Pulmonary artery endothelial cell (primary cell): ENCODE data around the gene ARSB. TPM values are rescaled to one million over a fixed set of nuclear protein-coding genes. Genes with fewer than 3 reads are reported as not detected.

Experiments used
- DNase-seq: peaks from one replicate; pipeline ENCODE4 v3.0.0-alpha.2; 2011; ENCODE audit warnings: low read depth, low spot score
- total RNA-seq: library from RNA; depleted of rRNA; stranded (reverse); fragments of >200 nt; gene quantifications from 2 replicates; pipeline ENCODE4 v1.2.3, GENCODE V29; 2014

Gene ARSB
- total RNA-seq, 1 donor from 2014 or later = 10.4 TPM

DNA sequence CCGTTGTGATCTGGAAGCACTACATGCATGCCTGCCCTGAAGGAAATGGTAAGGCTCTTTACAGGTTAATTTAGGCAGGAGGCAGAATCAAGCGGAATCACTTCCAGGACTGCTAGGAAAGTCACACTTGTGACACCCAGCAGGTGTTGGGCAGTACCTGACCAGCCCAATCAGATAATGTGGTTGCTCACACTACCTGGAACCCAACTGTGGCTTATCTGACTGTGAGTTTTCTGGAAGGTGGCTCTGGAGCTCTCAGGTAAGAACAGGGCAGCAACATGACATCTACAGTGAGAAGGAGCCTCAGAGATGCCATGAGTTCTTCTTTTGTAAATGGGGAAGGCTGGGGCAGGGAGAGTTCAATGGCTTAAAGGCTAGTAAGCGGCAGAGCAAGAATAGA is 146.4 kb downstream of the ARSB start:
- no peak for DNase-seq

DNA sequence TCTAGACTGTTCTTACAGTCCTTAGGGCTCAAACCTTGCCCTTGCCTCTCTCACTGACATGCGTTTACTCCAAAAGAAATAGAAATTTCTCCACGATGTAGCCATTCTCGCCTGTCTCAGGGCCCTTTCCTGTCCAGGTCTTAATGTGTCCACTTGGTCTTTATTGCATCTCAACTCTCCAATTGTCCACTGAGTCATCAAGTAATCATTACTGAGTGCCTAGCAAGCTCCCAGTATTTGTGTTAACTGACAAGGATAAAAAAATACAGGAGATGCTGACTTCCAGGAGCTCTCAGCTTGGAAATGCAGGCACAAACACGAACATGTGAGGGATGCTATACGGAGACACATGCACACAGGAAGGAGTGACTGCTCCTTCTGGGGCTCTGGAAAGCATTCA is 147.3 kb downstream of the ARSB start:
- no peak for DNase-seq

DNA sequence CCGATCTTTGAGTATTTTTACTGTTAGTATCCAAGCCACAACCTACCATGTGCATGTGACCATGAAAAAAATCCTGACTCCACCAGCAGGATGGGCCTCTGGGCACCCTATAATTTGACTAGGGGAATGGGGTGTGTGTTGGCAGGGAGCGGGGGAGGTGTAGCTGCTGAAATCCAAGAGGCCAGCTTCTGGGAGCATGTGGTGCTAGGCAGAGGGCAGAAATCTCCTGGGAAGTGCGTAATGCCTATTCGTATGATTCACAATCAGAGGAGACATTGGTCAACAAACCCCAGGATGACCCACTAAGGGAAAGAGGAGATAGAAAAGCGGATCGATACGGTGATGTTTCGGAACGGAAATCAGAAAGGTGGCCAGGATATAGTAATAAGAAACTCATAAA is 149.9 kb downstream of the ARSB start:
- DNase-seq = no peak

DNA sequence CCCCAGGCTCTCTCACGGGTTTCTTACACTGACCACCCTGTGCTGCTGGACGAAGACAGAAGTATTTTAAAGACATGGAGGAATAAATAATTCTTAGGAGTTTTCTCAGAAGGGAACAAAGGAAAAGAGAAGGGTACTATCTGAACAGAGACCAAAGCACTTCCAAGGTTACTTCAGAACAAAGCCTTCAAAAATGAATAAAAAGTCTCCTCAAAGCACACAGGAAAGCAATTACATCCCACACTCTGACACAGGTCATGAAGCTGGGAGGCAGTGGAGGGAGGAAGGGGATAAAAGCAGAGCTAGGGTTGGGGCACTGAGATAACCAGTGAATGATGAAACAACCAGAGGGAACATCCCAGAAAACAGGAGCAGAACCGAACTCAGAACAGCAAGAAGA is 151.8 kb downstream of the ARSB start:
- no peak for DNase-seq

DNA sequence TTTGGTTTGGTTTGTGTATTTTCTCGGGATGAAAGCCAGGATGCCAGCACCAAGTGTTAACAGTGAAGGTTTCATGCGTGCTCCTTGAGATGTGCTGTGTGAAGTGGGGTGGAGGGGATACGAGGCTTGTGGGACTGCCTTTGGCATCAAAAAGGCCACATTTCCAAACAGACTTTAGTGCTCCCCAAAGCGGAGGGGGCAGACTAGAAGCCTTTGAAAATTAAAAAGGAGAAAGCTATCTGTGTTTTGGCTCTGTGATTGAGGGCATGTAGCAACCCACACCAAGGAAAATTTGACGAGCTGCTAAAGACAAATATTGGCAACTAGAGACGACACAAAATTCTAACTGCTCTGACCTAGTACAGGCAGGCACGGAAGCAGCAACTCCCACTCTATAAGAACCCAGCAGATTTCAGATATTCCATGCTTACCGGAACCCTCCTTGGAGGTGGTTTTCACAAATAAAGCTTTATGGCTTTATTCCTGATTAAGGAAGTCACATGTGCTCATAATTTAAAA is 154.5 kb downstream of the ARSB start:
- DNase-seq = no peak

DNA sequence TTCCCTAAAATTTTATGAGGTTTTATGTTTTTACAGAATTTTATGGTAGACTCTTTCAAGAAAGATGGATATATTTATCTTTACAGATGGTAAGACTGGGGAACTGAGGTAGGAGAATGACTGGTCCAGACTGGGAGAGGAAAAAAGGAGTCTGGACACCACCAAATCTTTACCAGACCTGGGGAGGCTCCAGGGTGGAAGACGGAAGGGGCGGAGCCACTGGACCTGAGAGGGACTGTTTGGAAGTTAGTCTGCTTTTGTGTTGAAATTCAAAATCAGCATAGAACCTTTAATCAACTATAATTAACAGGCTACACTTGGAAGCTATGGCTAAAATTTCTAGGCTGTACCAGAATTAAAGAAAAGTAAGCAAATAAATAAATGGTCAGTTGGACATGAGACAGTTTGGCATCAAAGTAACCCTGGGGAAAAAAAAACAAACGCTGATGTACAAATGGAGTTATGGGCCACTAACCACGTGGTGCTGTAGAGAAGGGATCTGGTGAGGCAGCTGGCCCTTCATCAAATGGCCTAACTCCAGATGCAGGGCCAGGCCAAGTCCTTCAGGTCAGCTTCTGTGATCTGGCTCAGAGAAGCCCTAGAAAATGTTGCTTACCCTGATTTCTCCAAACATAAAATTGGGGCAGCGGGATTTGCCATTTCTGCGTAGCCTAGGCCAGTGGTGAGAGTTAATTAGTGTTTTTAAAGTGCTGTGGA is 155.1 kb downstream of the ARSB start:
- DNase-seq = no peak

DNA sequence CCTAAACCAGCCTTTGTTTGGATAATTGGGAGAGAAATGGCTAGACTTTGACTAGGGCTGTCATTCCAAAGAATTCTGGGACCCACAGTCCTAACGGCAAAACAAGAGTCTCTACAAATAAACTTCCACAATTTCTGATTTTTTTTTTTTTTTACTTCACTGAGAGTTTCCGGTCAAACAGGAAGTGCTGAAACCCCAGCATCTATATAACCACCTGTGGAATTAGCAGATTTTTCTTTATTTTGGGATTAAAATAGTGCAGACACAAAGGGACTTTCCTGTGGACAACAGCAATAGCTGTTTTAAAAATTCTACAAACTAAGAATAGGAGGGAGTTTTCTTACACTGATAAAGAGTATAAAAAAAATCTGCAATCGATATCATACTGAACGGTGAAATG is 157.4 kb downstream of the ARSB start:
- DNase-seq = no peak

DNA sequence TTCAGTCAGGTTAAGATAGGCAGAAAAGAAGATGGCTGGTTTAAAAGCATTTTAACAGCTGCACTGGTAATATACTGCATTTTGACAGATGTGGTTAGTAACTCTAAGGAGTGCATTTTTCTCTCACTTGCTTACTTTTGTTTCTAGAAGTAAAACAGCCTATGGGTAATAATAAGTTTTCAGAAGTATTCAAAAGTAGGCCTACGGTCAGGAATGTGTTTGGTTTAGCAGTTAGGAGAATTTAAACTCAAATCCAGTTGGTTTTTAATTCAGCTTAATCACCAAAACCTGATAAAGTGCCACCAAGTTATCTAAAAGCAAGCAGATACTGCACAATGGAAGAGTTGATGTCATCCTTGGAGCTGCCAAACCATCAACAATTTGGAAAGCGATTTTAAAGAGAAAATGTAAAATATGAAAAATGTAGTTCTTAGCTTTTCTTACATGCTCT is 160.3 kb downstream of the ARSB start:
- no peak for DNase-seq

DNA sequence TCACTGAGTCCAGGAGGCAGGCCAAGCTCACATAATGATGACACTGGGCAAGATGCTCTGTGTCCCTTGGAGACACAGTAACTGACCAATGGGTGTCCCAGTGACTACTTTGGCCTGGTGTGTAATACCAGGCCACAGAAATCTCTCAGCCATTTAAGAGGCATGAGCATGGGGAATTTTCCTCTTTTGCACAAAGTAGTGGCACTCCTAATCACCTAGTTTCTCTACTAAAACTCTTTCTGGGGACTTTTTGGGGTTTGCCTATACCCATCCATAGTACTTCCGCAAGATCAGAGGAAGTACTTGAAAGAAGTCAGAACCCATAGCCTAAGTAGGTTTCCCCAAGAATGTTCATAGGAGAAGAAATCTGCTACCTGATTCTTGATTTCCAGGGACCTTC is 161.9 kb downstream of the ARSB start:
- DNase-seq = no peak

DNA sequence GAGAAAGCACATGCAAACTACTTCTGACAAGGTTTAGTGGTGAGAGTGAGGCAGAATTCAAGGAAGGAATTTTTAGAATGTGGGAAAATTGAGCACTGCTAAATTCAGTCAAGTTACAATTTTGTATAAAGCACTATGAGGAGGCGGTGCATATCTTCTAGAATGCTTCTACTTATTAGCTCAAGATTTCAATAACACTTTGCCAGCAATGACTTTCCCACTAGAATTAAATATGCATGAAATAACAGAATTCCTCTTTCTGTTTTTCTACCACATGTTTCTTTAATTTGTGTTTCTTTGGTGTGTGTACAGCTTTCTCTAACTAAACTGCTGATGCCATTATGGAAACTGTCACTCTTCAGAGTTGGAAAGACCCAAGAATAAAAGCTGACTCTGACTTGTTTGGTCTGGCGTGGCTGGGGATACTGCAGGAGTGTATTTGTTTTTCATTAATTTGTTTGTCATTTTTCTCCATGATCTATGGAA is 163.5 kb downstream of the ARSB start:
- no peak for DNase-seq

DNA sequence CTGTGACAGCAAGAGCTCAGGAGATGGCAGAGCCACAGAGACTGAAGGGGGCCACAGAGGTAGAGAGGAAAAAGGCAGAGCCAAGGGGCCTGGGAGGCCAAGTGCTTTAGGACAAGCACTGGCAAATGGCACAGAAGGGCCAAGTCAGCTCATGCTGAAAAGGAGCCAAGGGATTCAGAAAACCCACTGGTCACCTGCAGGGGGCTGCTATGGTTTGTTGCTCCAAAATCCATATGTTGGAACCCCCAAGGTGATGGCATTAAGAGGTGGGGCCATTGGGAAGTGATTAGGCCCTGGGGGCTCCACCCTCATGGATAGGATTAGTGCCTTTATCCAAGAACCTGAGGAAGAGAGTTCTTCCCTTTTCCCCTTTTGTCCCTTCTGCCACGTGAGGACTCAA is 165.4 kb downstream of the ARSB start:
- DNase-seq = no peak

DNA sequence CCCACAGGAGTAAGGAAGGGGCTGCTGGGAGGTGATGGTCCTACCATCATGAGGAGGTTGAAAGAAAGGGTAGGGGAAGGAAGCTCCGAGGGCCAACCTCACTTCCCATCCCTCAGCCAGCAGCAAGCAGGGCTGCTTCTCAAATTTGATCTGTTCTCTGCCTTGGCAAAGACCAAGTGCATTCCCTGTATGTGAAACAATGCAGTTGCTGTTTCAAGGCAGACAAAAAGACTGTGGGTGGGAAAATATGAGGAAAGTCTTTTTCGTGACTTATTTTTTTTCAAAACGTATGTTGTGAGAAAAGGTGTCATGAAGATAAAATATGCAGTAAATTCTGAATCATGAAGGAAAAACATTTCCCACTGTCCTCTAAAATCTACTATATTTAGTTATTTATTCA is 165.9 kb downstream of the ARSB start:
- no peak for DNase-seq

DNA sequence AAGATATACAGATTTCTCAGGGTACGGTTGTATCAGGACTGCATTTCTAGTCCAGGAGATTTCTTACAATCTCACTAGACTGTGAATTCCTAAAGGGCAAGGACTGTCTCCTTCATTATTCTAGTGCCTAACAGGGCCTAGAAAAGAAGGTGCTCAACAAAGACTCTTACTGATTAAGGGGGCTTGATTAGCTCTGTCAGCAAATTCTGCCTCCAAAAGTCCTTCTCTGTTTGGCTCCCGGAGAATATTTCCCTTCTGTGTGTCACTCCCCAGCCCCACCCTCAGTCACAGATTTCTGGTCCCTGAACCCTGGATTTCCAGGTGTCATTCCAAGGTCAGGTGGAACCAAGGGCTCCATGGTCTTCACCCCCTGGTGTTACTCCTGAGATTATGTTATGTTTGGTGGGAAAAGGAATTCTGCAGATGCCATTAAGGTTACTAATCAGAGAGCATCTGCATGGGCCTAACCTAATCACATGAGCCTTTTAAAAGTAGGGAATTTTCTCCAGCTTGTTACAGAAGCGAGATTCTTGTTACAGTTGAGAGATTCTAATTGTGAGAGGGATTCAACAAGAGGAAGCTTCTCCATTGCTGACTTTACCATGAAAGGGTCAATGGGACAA is 168.9 kb downstream of the ARSB start:
- no peak for DNase-seq

DNA sequence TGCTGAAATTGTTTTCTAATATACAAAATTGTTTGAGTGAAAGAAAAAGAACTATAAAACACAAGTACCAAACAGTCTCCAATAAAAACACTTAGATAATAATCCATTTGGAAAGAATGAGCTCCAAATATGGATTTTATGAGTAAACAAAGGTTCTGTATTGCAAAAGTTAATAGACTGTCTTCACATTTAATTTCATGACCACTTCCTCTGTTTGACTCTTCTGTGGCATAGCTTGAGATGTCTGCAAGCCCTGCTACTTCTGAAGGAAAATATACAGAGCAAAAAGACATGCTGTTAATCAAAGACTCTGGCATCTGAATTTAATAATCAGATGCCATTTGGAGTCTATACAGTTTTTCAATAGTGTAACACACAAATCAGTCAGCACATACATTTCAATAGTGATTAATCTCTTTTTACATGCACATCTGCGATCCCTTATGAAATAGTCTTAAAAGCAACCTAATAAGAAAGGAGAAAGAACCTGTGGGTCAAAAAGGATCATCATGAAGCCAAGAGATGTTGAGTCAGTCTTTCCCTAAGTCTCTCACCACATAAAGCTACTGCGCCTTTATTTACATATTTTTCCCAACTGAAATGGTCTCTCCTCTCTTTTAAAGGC is 171.1 kb downstream of the ARSB start:
- no peak for DNase-seq

DNA sequence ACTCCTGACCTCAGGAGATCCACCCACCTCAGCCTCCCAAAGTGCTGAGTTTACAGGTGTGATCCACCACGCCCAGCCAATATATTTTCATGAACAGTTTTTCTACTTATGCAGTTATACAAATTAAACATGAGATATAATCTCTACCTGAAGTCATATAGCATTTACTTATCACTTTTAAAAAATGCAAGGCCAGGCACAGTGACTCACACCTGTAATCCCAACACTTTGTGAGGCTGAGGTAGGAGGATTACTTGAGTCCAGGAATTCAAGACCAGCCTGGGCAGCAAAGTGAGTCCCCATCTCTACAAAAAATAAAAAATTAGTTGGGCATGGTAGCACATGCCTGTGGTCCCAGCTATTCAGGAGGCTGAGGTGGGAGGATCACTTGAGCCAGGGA is 171.8 kb downstream of the ARSB start:
- DNase-seq = no peak

DNA sequence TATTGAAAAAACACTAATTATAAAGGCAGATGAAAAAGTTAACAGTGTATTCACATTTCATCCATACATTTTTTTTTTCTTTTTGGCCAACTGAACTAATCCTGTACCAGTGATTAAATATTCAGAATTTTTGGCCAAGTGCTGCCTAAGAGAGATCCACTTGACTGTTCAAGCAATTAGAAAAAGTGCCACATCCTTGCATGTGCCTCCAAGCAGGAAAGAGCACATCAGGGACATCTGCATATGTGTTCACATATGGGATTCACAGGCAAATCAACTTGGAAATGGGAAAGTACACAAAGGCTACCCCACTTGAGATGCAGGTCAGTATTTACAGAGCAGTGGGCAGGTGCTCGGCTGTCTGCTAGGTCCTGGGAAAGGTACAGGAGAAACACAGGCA is 173.2 kb downstream of the ARSB start:
- no peak for DNase-seq

DNA sequence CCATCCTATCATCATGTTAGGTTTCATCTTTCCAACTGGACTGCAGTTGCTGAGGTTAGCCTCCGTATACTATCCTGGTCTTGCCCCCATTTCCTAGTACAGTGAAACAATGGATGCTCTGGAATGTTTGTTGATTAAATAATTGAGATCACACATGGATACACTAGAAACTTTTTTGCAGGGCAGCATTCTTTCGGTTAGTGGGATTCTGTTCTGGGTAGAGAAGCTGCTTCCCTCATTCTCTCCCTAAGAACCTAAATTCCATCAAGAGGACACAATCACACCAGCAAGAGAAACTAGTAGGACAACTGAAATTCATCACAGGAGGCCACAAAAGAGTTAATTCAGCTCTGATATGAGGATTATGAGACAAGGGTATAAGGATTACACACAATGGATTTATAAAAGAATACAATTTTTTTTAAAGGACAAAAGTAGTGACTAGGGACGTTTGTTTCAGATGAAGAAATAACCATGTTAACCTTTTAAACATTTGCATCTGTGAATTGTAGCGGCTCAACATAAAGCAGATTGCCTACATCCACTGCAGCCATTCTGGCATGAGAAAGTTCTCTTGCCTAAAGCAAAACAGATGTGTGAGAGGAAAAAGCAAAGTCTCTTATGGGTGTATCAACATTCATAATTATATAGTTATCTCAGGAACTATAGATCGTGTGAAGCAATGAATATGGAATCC is 173.8 kb downstream of the ARSB start:
- DNase-seq = no peak

DNA sequence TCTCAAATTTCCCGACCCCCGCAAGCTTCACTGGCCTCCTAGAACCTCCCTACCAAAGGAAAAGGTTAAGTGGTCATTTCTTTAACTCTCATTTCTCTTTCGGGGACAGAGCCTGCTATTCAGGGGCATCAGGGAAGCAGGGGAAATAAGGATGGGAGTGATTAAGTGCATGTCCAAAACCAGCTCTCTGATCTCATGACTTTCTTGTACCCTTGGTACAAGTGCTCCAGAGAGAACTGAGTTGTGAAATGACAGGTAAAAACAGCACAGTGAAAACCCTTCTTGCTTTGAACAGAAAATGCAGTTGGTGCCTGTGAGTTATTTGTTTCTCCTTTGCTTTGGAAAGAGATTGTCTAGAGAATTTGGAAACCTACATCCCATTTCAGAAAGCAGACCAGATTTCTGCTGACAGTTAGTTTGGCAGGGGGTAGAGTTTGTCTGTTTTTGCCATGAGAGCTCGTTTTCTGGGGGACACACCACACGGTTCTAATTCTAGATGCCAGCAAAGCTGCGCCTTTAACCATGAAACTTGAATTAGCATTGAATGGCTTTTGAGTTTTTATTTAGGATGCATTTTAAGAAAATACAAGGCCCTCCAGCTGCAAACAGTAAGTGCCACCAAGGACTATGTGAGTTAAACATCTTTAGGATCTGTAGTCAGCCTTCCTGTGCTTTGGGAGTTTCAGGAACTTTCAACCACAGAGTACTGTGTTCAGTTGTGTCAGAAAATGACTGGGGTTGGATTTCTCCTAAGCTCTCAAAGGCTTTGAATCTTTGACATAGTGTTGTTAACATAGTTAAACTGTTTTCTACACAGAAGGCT is 174.8 kb downstream of the ARSB start:
- no peak for DNase-seq

DNA sequence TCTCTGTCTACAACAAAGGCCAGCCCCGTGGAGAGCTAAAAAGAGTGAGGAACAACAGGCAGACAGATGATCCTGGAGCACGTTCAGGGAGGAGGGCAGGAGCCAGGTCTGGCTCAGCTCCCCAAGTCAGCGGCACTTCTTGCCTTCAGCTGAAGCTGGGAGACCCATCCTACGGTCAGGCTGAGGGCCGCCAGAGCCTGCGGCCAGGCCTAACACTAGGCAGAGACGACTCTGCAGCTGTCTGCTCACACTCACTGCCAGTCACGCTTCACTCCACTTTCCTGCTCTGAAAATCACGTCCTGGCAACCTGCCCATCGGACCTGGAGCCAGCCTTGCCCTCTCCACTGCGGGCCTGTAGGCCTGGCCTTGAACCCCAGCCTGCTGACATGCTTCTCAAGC is 175.7 kb downstream of the ARSB start:
- no peak for DNase-seq

DNA sequence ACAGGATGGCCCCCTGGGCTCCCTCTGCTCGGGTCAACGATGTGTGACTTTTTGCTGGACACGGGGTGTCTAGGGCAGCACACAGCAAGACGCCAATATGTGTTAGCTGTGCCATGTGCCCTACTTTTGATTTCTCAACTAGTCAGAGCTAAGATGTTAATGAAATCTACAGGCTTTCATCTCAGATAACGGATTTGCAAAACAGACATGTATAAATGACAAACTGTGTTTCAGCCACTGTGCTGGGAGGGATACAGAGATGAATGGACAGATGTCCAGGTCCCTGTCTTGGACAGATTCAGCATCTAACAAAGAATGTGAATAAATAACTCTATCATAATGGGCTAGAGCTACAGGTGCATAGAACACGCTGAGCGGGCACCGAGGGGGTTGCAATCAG is 176.3 kb downstream of the ARSB start:
- no peak for DNase-seq

DNA sequence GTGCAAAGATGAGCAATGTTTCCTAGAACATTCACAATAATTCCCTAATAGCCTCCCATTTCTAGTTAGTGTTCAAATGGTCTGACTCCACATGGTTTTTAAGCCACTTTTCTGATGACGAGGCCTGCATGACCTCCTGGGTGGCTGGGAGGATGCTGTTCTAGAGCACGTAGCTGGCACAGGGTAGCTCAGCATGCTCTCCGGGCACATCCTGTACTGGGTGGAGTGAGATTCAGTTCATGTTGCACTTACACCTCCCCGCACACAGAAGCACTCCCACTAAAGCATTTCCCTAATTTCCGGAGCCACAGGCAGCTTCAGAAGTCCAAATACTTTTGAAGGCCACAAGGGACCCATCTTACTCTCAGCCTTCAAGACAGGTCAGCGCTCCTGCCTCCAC is 176.7 kb downstream of the ARSB start:
- no peak for DNase-seq
